ENCODE measurements around the gene HOXB4. TPM values are rescaled to one million over a fixed set of nuclear protein-coding genes. Genes with fewer than 3 reads are reported as not detected.

HOXB4 gene
- total RNA-seq, 1 experiment from 2014 or later: 27.9 TPM

DNA sequence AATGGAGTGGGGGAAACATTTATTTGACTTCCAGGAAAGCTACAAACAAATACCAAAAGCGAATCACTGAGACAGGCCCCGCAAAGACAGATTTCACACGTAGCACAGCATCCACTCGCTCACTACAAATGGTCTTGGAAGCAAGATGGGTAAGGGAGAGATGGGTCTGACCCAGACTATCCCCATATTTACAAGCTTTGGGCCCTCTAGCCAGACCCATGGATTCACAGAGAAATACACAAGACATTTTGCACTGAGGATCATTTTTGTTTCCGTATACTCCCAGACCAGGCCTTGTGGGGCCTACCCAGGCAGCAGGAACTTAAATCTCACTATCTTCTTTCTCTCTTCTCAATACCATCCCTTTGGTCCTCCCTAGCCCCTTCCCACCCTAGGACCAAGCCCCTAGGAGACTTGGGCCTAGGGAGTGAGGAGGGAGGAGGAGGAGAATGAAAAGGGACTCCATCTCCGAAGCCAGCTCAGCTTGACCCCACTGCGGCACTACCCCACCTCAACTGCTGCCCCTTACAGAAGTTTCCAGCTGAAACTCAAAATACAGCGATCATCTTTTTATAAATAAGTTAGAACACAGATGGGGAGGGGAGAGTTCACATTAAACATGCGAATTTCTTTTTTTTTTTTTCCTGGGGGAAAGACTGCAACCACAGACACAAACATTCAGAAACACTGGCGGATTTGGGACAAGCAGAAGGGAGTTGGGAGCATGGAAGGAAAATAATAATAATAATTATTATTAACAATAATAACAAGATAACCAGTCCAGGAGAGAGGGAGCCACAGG lies 13.3 kb upstream of the HOXB4 start:
- in situ Hi-C loops (cut with HindIII; ENCODE audit: low pct_unique_long_range_greater_than_20kb, low sequenced_read_pairs): no loop called here
- POLR2A ChIA-PET: interaction anchor here (0.6 to 1.2 kb wide), 3 partner anchors 10 to 436 kb away, joined by 3 to 5 read pairs (median 4); no protein-coding TSS in a partner anchor

DNA sequence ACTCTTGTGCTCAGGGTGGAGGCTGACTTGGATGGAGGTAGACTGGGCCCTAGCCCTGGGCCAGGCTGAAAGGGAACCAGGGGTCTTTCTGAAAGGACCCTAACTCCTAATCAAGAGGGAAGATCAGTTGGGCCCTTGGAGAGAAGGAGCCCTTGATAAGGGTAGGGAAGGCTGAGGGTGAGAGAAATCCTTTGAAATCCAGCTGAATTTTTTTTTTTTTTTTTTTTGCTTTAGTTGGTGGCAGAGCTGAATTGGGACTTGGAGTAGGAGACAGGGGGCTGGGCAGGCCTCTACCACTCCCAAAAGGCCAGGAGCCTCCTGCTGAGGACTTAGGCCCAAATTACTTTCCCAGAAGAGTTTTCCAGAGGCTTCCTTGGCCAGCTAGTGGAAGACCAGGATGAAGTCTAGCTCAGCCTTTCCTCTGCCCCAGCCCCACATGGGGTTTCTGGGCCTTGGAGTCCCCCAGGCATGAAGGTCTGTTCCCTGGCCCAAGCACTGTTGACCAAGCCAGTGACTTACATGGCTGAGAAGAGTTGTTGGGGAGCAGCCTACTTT lies 12.5 kb upstream of the HOXB4 start:
- no peaks in the 10 kb centered on the region for H3K27me3 ChIP-seq (ENCODE audit: control insufficient read depth, insufficient read depth, low read length)
- peak overlapping the region; percentile 99 for H3K27ac ChIP-seq (ENCODE audit: low read length)
- peaks cover 83% of the 10 kb centered on the region for H3K4me1 ChIP-seq (ENCODE audit: control insufficient read depth, insufficient read depth, low read length)
- TF ChIP-seq TCF7L2 (IDR thresholded peaks at IDR 0.05; ENCODE audit: low read depth, low read length) (no peak; the same call in 1 of the 2 replicates), SIN3A (IDR thresholded peaks at IDR 0.05; ENCODE audit: borderline replicate concordance, insufficient read depth, low read depth, low read length) (no peak), POLR2AphosphoS5 (IDR thresholded peaks at IDR 0.05; ENCODE audit: low read depth, low read length) (no peak; the same call in 1 of the 2 replicates)
- TF ChIP-seq, protein P1, sequence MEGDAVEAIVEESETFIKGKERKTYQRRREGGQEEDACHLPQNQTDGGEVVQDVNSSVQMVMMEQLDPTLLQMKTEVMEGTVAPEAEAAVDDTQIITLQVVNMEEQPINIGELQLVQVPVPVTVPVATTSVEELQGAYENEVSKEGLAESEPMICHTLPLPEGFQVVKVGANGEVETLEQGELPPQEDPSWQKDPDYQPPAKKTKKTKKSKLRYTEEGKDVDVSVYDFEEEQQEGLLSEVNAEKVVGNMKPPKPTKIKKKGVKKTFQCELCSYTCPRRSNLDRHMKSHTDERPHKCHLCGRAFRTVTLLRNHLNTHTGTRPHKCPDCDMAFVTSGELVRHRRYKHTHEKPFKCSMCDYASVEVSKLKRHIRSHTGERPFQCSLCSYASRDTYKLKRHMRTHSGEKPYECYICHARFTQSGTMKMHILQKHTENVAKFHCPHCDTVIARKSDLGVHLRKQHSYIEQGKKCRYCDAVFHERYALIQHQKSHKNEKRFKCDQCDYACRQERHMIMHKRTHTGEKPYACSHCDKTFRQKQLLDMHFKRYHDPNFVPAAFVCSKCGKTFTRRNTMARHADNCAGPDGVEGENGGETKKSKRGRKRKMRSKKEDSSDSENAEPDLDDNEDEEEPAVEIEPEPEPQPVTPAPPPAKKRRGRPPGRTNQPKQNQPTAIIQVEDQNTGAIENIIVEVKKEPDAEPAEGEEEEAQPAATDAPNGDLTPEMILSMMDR (IDR thresholded peaks at IDR 0.05): no peak
- TF ChIP-seq, protein P2, sequence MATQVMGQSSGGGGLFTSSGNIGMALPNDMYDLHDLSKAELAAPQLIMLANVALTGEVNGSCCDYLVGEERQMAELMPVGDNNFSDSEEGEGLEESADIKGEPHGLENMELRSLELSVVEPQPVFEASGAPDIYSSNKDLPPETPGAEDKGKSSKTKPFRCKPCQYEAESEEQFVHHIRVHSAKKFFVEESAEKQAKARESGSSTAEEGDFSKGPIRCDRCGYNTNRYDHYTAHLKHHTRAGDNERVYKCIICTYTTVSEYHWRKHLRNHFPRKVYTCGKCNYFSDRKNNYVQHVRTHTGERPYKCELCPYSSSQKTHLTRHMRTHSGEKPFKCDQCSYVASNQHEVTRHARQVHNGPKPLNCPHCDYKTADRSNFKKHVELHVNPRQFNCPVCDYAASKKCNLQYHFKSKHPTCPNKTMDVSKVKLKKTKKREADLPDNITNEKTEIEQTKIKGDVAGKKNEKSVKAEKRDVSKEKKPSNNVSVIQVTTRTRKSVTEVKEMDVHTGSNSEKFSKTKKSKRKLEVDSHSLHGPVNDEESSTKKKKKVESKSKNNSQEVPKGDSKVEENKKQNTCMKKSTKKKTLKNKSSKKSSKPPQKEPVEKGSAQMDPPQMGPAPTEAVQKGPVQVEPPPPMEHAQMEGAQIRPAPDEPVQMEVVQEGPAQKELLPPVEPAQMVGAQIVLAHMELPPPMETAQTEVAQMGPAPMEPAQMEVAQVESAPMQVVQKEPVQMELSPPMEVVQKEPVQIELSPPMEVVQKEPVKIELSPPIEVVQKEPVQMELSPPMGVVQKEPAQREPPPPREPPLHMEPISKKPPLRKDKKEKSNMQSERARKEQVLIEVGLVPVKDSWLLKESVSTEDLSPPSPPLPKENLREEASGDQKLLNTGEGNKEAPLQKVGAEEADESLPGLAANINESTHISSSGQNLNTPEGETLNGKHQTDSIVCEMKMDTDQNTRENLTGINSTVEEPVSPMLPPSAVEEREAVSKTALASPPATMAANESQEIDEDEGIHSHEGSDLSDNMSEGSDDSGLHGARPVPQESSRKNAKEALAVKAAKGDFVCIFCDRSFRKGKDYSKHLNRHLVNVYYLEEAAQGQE (IDR thresholded peaks at IDR 0.05; ENCODE audit: insufficient read depth in 1 of 2, low read depth in 2 of 2, low read length in 1 of 2): no peak
- ChIA-PET POLR2A (interaction anchor here (0.6 to 1.2 kb wide), 4 partner anchors 16 to 436 kb away, joined by 3 to 6 read pairs (median 4); no protein-coding TSS in a partner anchor), CTCF (interaction anchor here (0.6 to 1.6 kb wide), 6 partner anchors 24 to 408 kb away, joined by 3 to 6 read pairs (median 4); no protein-coding TSS in a partner anchor)
- in situ Hi-C loops (cut with HindIII; ENCODE audit: low pct_unique_long_range_greater_than_20kb, low sequenced_read_pairs) (no loop called here), intact Hi-C loops (cut with micrococcal nuclease; ENCODE audit: unreplicated experiment) (no loop called here)
- TSS peak; percentile 88 for BruUV-seq (replicated peaks)
- no peaks in the 10 kb centered on the region for H3K9me3 ChIP-seq (ENCODE audit: control insufficient read depth, insufficient read depth, low read depth, low read length)
- no peak for DNase-seq (ENCODE audit: low read depth, low spot score)
- peak overlapping the region; percentile 70 to 99 for H3K4me3 ChIP-seq (ENCODE audit: low read depth in 2 of 2, low read length in 2 of 2)
- ATAC-seq: no peak
- H3K36me3 ChIP-seq (ENCODE audit: control insufficient read depth, insufficient read depth, low read length): no peaks in the 10 kb centered on the region; the same call in 1 of the 2 replicates

More for the DNA sequence above, 13.3 kb upstream of the HOXB4 start:
- CTCF ChIA-PET: interaction anchor here (0.5 to 1.0 kb wide), 5 partner anchors 23 to 442 kb away, joined by 3 to 8 read pairs (median 4); no protein-coding TSS in a partner anchor
- intact Hi-C loops (cut with micrococcal nuclease; ENCODE audit: unreplicated experiment): no loop called here
- TF ChIP-seq TCF7L2 (IDR thresholded peaks at IDR 0.05; ENCODE audit: low read depth, low read length) (no peak), POLR2AphosphoS5 (IDR thresholded peaks at IDR 0.05; ENCODE audit: low read depth, low read length) (no peak), SIN3A (IDR thresholded peaks at IDR 0.05; ENCODE audit: borderline replicate concordance, insufficient read depth, low read depth, low read length) (no peak)
- TF ChIP-seq, protein P2 (IDR thresholded peaks at IDR 0.05; ENCODE audit: insufficient read depth in 1 of 2, low read depth in 2 of 2, low read length in 1 of 2): no peak
- TF ChIP-seq, protein P1 (IDR thresholded peaks at IDR 0.05): no peak
- Histone ChIP-seq H3K4me1 (ENCODE audit: control insufficient read depth, insufficient read depth, low read length) (peaks cover 85% of the 10 kb centered on the region), H3K4me3 (ENCODE audit: low read depth in 2 of 2, low read length in 2 of 2) (peak overlapping the region; percentile 70 to 99), H3K27me3 (ENCODE audit: control insufficient read depth, insufficient read depth, low read length) (no peaks in the 10 kb centered on the region), H3K27ac (ENCODE audit: low read length) (peak overlapping the region; percentile 99), H3K36me3 (ENCODE audit: control insufficient read depth, insufficient read depth, low read length) (no peaks in the 10 kb centered on the region; the same call in 1 of the 2 replicates), H3K9me3 (ENCODE audit: control insufficient read depth, insufficient read depth, low read depth, low read length) (no peaks in the 10 kb centered on the region)
- DNase-seq (ENCODE audit: low read depth, low spot score) (no peak), ATAC-seq (no peak)
- no TSS peak for BruUV-seq (replicated peaks)

Data from Panc1 (cell line).